Calu3 (cell line): ENCODE results near the gene CDC42EP5. TPM values are rescaled to one million over a fixed set of nuclear protein-coding genes. Genes with fewer than 3 reads are reported as not detected.
A peak's percentile ranks its signal among the peaks of the same experiment; 100 is the strongest.

Experiments
- BruUV-seq: library from RNA; stranded (reverse); fragments of 400-500 nt; replicated peaks from 2 replicates; lab custom pipeline; 2021; lab: Mats Ljungman, UMichigan
- CTCF ChIA-PET: fragments of 300-600 bp; sonication (Branson Sonifier 250); formaldehyde crosslinking; loops from one replicate; lab custom pipeline; 2022; ENCODE audit warnings: antibody characterized with exemption; lab: Charles Lee
- DNase-seq: peaks from one replicate; pipeline ENCODE4 v3.0.0; 2022
- H3K27ac Mint-ChIP-seq: one replicate; pipeline ENCODE4 v1.8.0; 2022; ENCODE audit warnings: mixed read lengths; ENCODE audit not compliant: unreplicated experiment
- H3K27me3 Mint-ChIP-seq: one replicate; pipeline ENCODE4 v1.8.0; 2022; ENCODE audit warnings: mixed read lengths; ENCODE audit not compliant: unreplicated experiment
- H3K36me3 Mint-ChIP-seq: one replicate; pipeline ENCODE4 v1.8.0; 2022; ENCODE audit warnings: mild to moderate bottlenecking, moderate library complexity, mixed read lengths; ENCODE audit not compliant: insufficient read depth, unreplicated experiment
- H3K4me1 Mint-ChIP-seq: one replicate; pipeline ENCODE4 v1.8.0; 2022; ENCODE audit warnings: mild to moderate bottlenecking, low read depth, mixed read lengths; ENCODE audit not compliant: unreplicated experiment
- H3K4me3 Mint-ChIP-seq: one replicate; pipeline ENCODE4 v1.8.0; 2022; ENCODE audit warnings: mild to moderate bottlenecking, low read depth, moderate library complexity, mixed read lengths; ENCODE audit not compliant: unreplicated experiment
- H3K9me3 Mint-ChIP-seq: one replicate; pipeline ENCODE4 v1.8.0; 2022; ENCODE audit warnings: low read depth, mixed read lengths; ENCODE audit not compliant: unreplicated experiment
- intact Hi-C: fragments of 100-400 bp; cut with micrococcal nuclease; formaldehyde crosslinking; loops from one replicate; pipeline ENCODE4 v1.10.0; 2022; ENCODE audit not compliant: unreplicated experiment
- total RNA-seq: library from RNA; stranded (reverse); gene quantifications from 2 replicates; pipeline ENCODE4 v1.2.3, GENCODE V29; 2022
- TF ChIP-seq, protein P1 (sequence below): fragments of 200-600 bp; IDR thresholded peaks from one replicate; pipeline ENCODE4 v1.8.0; 2022; ENCODE audit warnings: antibody characterized with exemption; ENCODE audit not compliant: unreplicated experiment

CDC42EP5 gene
- total RNA-seq, 1 experiment from 2014 or later, result 12.9 TPM

DNA sequence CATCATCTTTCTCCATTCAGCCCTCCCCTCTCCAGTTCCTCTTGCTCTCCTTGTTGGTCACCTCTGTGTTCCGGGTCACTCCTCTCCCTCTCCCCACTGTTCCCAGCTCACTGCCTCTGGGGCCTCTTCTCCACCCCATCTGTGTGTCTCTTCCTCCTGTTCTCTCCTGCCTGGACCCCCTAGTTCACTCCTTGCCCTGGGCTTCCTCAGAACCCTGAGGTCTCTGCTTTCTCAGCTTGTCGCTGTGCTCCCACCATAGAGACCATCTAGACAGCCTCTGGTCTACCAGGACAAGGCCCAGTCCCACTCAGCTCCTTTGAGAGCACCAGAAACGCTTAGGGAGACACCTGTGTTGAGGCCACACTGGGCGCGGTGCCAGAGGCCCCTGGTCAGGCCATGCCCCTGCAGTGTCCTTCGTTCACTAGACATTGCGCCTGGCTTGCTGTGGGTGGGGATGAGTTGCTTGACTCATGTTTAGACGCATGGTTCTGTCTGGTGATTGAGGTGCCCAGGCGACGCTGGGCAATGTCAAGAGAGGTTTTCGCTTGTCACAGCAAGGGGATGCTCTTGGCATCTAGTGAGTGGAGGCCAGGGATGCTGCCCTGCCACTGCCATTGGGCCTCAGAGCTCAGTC, 14.3 kb downstream of the CDC42EP5 start:
- no TSS peak for BruUV-seq
- Mint-ChIP-seq H3K36me3 (peaks cover 96% of the 10 kb centered on the region), H3K27ac (peak overlapping the region; percentile 1), H3K4me3 (no peak overlapping the region), H3K9me3 (no peaks in the 10 kb centered on the region), H3K4me1 (peaks cover 33% of the 10 kb centered on the region), H3K27me3 (no peaks in the 10 kb centered on the region)
- TF ChIP-seq, protein P1, sequence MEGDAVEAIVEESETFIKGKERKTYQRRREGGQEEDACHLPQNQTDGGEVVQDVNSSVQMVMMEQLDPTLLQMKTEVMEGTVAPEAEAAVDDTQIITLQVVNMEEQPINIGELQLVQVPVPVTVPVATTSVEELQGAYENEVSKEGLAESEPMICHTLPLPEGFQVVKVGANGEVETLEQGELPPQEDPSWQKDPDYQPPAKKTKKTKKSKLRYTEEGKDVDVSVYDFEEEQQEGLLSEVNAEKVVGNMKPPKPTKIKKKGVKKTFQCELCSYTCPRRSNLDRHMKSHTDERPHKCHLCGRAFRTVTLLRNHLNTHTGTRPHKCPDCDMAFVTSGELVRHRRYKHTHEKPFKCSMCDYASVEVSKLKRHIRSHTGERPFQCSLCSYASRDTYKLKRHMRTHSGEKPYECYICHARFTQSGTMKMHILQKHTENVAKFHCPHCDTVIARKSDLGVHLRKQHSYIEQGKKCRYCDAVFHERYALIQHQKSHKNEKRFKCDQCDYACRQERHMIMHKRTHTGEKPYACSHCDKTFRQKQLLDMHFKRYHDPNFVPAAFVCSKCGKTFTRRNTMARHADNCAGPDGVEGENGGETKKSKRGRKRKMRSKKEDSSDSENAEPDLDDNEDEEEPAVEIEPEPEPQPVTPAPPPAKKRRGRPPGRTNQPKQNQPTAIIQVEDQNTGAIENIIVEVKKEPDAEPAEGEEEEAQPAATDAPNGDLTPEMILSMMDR, result no peak
- no peak for DNase-seq
- intact Hi-C loops, result no loop called here
- CTCF ChIA-PET, result no interaction called here

- BruUV-seq, result TSS peak; percentile 1
- Mint-ChIP-seq H3K27ac (peak overlapping the region; percentile 1), H3K4me1 (peaks cover 31% of the 10 kb centered on the region), H3K27me3 (no peaks in the 10 kb centered on the region), H3K9me3 (no peaks in the 10 kb centered on the region), H3K4me3 (no peak overlapping the region), H3K36me3 (peaks cover 96% of the 10 kb centered on the region)
- TF ChIP-seq, protein P1, result no peak
- no peak for DNase-seq
- CTCF ChIA-PET, result no interaction called here
- intact Hi-C loops, result no loop called here
Measured at GRCh38 chr19:54457773-54458647, 15.1 kb downstream of the CDC42EP5 start.

DNA sequence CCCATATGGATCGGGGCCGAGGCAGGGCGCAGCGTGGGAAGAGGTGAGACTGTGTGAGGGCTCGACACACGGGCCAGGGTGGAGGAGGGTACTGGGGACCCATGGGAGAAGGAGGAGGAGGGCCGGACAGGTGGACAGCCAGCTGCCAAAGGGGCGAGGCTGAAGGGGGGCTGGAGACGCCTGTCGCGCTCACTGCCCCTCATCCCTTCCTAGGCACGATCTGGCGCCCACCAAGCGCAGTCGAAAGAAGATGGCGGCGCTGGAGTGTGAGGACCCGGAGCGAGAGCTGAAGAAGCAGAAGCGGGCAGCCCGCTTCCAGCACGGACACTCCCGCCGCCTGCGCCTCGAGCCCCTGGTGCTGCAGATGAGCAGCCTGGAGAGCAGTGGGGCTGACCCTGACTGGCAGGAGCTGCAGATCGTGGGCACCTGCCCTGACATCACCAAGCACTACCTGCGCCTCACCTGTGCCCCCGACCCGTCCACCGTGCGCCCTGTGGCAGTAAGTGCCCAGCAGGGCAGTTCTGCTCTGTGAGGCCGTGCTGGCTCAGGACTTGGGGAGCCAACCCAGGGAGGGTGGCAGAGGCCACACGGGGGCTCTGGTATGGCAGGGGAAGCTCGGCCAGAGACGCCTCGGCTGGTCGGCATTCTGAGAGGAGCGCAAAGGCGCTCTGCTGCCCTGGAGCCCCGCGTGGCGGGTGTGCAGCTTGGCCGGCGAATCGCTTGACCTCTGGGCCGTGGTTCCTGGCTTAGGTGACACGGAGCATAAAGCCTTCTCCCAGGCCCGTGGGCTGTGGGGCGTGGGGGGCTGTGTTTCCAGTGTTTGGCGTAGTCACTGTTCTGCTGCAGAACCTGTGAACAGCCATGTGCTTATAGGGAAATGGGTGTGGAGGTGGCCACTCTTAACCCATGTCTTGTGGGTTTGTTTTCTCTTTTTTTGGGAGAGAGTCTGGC, 16.4 kb downstream of the CDC42EP5 start:
- CTCF ChIA-PET, result no interaction called here
- H3K36me3 Mint-ChIP-seq, result peaks cover 94% of the 10 kb centered on the region
- H3K9me3 Mint-ChIP-seq, result no peaks in the 10 kb centered on the region
- H3K27me3 Mint-ChIP-seq, result no peaks in the 10 kb centered on the region
- H3K27ac Mint-ChIP-seq, result no peak overlapping the region
- BruUV-seq, result no TSS peak
- peaks cover 25% of the 10 kb centered on the region for H3K4me1 Mint-ChIP-seq
- intact Hi-C loops, result no loop called here
- H3K4me3 Mint-ChIP-seq, result no peak overlapping the region
- DNase-seq, result no peak
- TF ChIP-seq, protein P1, result no peak

DNA sequence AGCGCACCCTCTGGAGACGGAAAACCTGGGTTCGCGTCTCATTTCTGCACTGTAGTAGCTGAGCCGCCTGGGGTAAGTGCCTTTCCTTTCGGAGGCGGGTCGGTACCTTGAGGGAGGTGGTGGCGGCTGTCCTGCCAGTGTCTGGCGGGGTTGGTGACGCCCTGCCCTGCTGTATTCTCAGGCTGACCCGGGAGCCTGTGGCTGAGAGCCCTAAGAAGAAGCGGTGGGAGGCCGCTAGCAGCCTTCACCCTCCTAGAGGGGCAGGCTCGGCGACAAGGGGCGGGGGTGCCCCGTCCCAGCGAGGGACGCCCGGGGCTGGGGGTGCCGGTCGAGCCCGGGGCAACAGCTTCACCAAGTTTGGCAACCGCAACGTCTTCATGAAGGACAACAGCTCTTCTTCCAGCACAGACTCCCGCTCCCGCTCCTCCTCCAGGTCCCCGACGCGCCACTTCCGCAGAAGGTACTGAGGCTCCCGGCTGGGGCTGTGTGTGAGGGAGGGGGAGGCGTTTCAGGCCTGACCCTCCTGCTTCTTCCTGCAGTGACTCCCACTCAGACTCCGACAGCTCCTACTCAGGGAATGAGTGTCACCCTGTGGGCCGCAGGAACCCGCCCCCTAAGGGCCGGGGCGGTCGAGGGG, 17.2 kb downstream of the CDC42EP5 start:
- no peak for DNase-seq
- Mint-ChIP-seq H3K36me3 (peaks cover 94% of the 10 kb centered on the region), H3K4me1 (peaks cover 25% of the 10 kb centered on the region), H3K27ac (peak overlapping the region; percentile 24), H3K4me3 (no peak overlapping the region), H3K27me3 (no peaks in the 10 kb centered on the region), H3K9me3 (no peaks in the 10 kb centered on the region)
- TF ChIP-seq, protein P1, result no peak
- no TSS peak for BruUV-seq
- CTCF ChIA-PET, result no interaction called here
- intact Hi-C loops, result no loop called here
